DOHH2 (cell line): ENCODE data around the gene ELAVL4.

Source experiments
- H3F3A ChIP-seq: fragments of 200-600 bp; sonication (generic), shearing (Covaris generic); 2 replicates; pipeline ENCODE4 v1.6.0; 2016; ENCODE audit warnings: antibody characterized with exemption, mild to moderate bottlenecking; ENCODE audit not compliant: control insufficient read depth, insufficient read depth
- H3K27ac ChIP-seq: fragments of 200-600 bp; sonication (generic); 2 replicates; pipeline ENCODE4 v1.5.1; 2014; ENCODE audit warnings: low read depth, mild to moderate bottlenecking, low read length, moderate library complexity
- H3K27me3 ChIP-seq: fragments of 200-600 bp; sonication (generic); 2 replicates; pipeline ENCODE4 v1.6.1; 2014; ENCODE audit warnings: mild to moderate bottlenecking, low read length, mixed read lengths; ENCODE audit not compliant: control insufficient read depth
- H3K36me3 ChIP-seq: fragments of 200-600 bp; sonication (generic); 2 replicates; pipeline ENCODE4 v1.6.1; 2014; ENCODE audit warnings: mild to moderate bottlenecking, low read length, moderate library complexity, mixed read lengths; ENCODE audit not compliant: control insufficient read depth
- H3K4me1 ChIP-seq: fragments of 200-600 bp; sonication (generic); 2 replicates; pipeline ENCODE4 v1.6.1; 2014; ENCODE audit warnings: mild to moderate bottlenecking, low read length, mixed read lengths; ENCODE audit not compliant: control insufficient read depth
- H3K4me2 ChIP-seq: fragments of 200-600 bp; sonication (generic); 2 replicates; pipeline ENCODE4 v1.6.0; 2014; ENCODE audit warnings: mild to moderate bottlenecking, low read length, moderate library complexity
- H3K4me3 ChIP-seq: fragments of 200-600 bp; sonication (generic); 2 replicates; pipeline ENCODE4 v1.5.1; 2014; ENCODE audit warnings: mild to moderate bottlenecking, low read length, mixed read lengths
- H3K79me2 ChIP-seq: fragments of 200-600 bp; sonication (generic); 2 replicates; pipeline ENCODE4 v1.6.1; 2014; ENCODE audit warnings: mild to moderate bottlenecking, low read length, mixed read lengths; ENCODE audit not compliant: control insufficient read depth
- H3K9me2 ChIP-seq: fragments of 200-600 bp; sonication (generic); replicated peaks from 2 replicates; pipeline ENCODE4 v1.6.1; 2014; ENCODE audit warnings: mild to moderate bottlenecking, low read length, mixed read lengths; ENCODE audit not compliant: control insufficient read depth
- H3K9me3 ChIP-seq: fragments of 200-600 bp; sonication (generic); 2 replicates; pipeline ENCODE4 v1.6.1; 2014; ENCODE audit warnings: antibody characterized with exemption, low read length, mixed read lengths; ENCODE audit not compliant: control insufficient read depth, insufficient read depth
- H4K20me1 ChIP-seq: fragments of 200-600 bp; sonication (generic); 2 replicates; pipeline ENCODE4 v1.6.0; 2014; ENCODE audit warnings: low read depth, mild to moderate bottlenecking, antibody characterized with exemption, low read length, moderate library complexity; ENCODE audit not compliant: control insufficient read depth, insufficient read depth
- CTCF ChIP-seq: fragments of 200-600 bp; sonication (generic); IDR thresholded peaks from one replicate; pipeline ENCODE4 v1.5.1; 2014; ENCODE audit warnings: antibody characterized with exemption, mild to moderate bottlenecking, low read depth, low read length; ENCODE audit not compliant: poor library complexity, severe bottlenecking
- EZH2phosphoT487 ChIP-seq: fragments of 200-600 bp; sonication (generic); IDR thresholded peaks from 2 replicates; pipeline ENCODE4 v1.6.1; 2017; ENCODE audit warnings: borderline replicate concordance, mild to moderate bottlenecking, antibody characterized with exemption, low read length, moderate library complexity, mixed read lengths

The ELAVL4 gene

DNA sequence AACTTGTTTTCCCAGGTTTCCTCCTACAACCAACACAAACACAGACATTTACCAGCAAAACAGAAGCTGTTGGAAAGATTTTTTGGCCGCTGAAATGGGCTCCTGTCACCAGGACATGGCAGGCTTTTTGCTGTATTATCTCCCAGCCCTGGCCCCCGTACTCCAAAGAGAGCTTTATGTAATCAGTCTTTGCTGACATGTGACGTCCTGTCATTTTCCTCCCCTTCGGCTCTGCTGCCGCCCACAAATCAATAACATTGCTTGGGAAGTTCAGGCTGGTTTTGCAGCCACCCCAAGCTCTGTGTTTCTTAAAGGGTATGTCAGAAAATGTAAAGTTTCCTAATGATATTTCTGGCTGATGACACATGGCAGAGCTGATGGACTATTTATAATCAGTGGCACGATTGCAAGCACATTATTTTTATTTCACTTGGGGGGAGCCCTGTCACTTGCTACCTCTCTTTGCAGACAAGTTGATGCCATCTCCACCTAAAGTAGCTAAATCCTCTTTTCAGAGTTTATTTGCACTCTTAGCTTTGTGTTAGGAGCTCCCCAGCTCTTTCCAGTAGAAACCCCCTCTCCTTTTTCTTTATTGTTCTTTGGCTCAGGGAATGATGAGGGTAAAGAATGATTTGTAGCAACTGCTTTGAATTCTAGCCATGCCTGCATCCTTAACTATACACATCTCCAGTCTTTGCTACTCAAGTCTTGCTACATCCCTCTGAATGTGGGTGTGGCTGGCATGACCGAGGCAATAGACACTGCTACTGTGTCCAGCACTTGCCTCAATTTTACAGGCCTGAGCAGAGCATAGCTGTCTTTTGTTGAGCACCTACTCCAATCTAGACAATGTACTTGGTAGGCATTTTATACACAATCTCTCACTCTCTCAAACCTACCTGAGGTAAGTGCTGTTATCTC, 67.3 kb downstream of the ELAVL4 start:
- no peak for TF ChIP-seq CTCF
- TF ChIP-seq EZH2phosphoT487 = no peak
- Histone ChIP-seq H3K4me1 (no peaks in the 10 kb centered on the region), H3K79me2 (no peaks in the 10 kb centered on the region), H3K4me2 (no peak overlapping the region), H3K4me3 (no peak overlapping the region), H3K27ac (no peak overlapping the region), H3F3A (no peaks in the 10 kb centered on the region), H3K9me3 (no peaks in the 10 kb centered on the region), H3K27me3 (peaks cover 24% of the 10 kb centered on the region), H3K36me3 (no peaks in the 10 kb centered on the region), H4K20me1 (no peaks in the 10 kb centered on the region), H3K9me2 (no peaks in the 10 kb centered on the region)

- no peak overlapping the region for H3K27ac ChIP-seq
- H3K4me1 ChIP-seq = no peaks in the 10 kb centered on the region
- H3K79me2 ChIP-seq = no peaks in the 10 kb centered on the region
- H3K4me2 ChIP-seq = no peak overlapping the region
- H3F3A ChIP-seq = no peaks in the 10 kb centered on the region
- no peaks in the 10 kb centered on the region for H3K9me3 ChIP-seq
- TF ChIP-seq CTCF = no peak
- no peak for TF ChIP-seq EZH2phosphoT487
- peaks cover 20% of the 10 kb centered on the region for H3K27me3 ChIP-seq
- H3K4me3 ChIP-seq = no peak overlapping the region
- no peaks in the 10 kb centered on the region for H3K36me3 ChIP-seq
- H4K20me1 ChIP-seq = no peaks in the 10 kb centered on the region
- no peaks in the 10 kb centered on the region for H3K9me2 ChIP-seq
Measured at GRCh38 chr1:50177994-50178393, 69.3 kb downstream of the ELAVL4 start.

DNA sequence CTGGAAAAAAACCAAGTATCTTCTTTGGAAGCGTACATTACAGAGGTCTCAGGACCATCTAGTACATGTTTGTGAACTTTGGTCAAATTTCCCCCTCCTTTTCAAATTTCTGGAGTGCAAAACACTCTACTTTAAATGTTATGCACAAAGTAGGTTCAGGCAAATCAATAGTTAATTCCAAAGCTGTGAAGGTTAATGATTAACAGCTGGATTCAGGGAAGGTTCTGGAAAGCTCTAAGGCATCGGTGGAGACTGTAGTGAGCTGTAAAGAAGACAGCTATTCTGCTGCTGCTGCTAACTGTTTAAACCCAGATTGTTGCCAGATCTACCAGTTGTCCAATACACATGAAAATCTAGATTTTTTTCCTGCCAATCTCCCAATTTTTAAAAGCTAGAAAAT, 70.9 kb downstream of the ELAVL4 start:
- no peak for TF ChIP-seq EZH2phosphoT487
- TF ChIP-seq CTCF = no peak
- no peak overlapping the region for H3K27ac ChIP-seq

More for the DNA sequence above, 70.9 kb downstream of the ELAVL4 start:
- H4K20me1 ChIP-seq = no peaks in the 10 kb centered on the region
- H3K4me2 ChIP-seq = no peak overlapping the region
- H3K36me3 ChIP-seq = no peaks in the 10 kb centered on the region
- H3K27me3 ChIP-seq = peaks cover 21% of the 10 kb centered on the region
- H3K4me1 ChIP-seq = no peaks in the 10 kb centered on the region
- H3K9me2 ChIP-seq = no peaks in the 10 kb centered on the region
- no peaks in the 10 kb centered on the region for H3K79me2 ChIP-seq
- H3F3A ChIP-seq = no peaks in the 10 kb centered on the region
- H3K9me3 ChIP-seq = no peaks in the 10 kb centered on the region
- no peak overlapping the region for H3K4me3 ChIP-seq
